GM12891 (cell line): ENCODE measurements around the gene SLC9A4.

ENCODE experiments used
- PAX5 ChIP-seq: IDR thresholded peaks from 2 replicates; pipeline ENCODE4 v1.6.1; 2011; ENCODE audit warnings: low read length, moderate library complexity, mild to moderate bottlenecking; ENCODE audit not compliant: insufficient read depth, severe bottlenecking
- POLR2A ChIP-seq: IDR thresholded peaks from 2 replicates; pipeline ENCODE4 v1.6.1; 2011; ENCODE audit warnings: low read depth, low read length, control low read depth
- POLR2AphosphoS5 ChIP-seq: IDR thresholded peaks from 2 replicates; pipeline ENCODE4 v1.6.1; 2011; ENCODE audit warnings: low read depth, low read length, control low read depth
- POU2F2 ChIP-seq: IDR thresholded peaks from 2 replicates; pipeline ENCODE4 v1.6.1; 2011; ENCODE audit warnings: low read depth, mild to moderate bottlenecking, control low read depth, low read length, moderate library complexity
- SPI1 ChIP-seq: IDR thresholded peaks from 2 replicates; pipeline ENCODE4 v1.6.1; 2011; ENCODE audit warnings: low read depth, low read length, control low read depth
- TAF1 ChIP-seq: IDR thresholded peaks from 2 replicates; pipeline ENCODE4 v1.6.1; 2011; ENCODE audit warnings: low read depth, low read length, control low read depth

GRCh38 chr2:102509749-102510148 lies 36.7 kb downstream of the SLC9A4 start:
- TF ChIP-seq TAF1 (no peak), SPI1 (no peak), POLR2A (no peak), POLR2AphosphoS5 (no peak), PAX5 (peak; percentile 88), POU2F2 (no peak)
